HepG2 (cell line): Measurements from ENCODE around the gene OSBPL9. TPM values are rescaled to one million over a fixed set of nuclear protein-coding genes. Genes with fewer than 3 reads are reported as not detected.
A peak's percentile ranks its signal among the peaks of the same experiment; 100 is the strongest.

Source experiments
- FOXJ3 ChIP-seq: sonication (generic); formaldehyde crosslinking; IDR thresholded peaks from 2 replicates; pipeline ENCODE4 v1.4.0; 2020; ENCODE audit warnings: missing genetic modification reagents, mild to moderate bottlenecking, borderline replicate concordance
- FOXO4 ChIP-seq: sonication (generic); formaldehyde crosslinking; conservative IDR thresholded peaks from 2 replicates; pipeline ENCODE4 v1.8.1; 2023; ENCODE audit warnings: missing genetic modification reagents
- HDAC6 ChIP-seq: fragments of 200-600 bp; sonication (generic); IDR thresholded peaks from 2 replicates; pipeline ENCODE4 v1.7.0; 2017; ENCODE audit warnings: mild to moderate bottlenecking, antibody characterized with exemption, low read length, low read depth
- KDM5B ChIP-seq: sonication (generic); formaldehyde crosslinking; IDR thresholded peaks from 2 replicates; pipeline ENCODE4 v1.4.0; 2020; ENCODE audit warnings: missing genetic modification reagents, mild to moderate bottlenecking, borderline replicate concordance
- SMAD3 ChIP-seq: sonication (generic); formaldehyde crosslinking; IDR thresholded peaks from 2 replicates; pipeline ENCODE4 v1.4.0; 2020; ENCODE audit warnings: missing genetic modification reagents
- TBP ChIP-seq: sonication (generic); formaldehyde crosslinking; IDR thresholded peaks from 2 replicates; pipeline ENCODE4 v1.5.0; 2020; ENCODE audit warnings: missing genetic modification reagents
- ZBTB7B ChIP-seq: sonication (generic); formaldehyde crosslinking; IDR thresholded peaks from 2 replicates; pipeline ENCODE4 v1.4.0; 2020; ENCODE audit warnings: missing genetic modification reagents
- ZFP90 ChIP-seq: sonication (generic); formaldehyde crosslinking; IDR thresholded peaks from 2 replicates; pipeline ENCODE4 v1.8.0; 2022; ENCODE audit warnings: missing genetic modification reagents, mild to moderate bottlenecking, inconsistent platforms, borderline replicate concordance
- ZNF264 ChIP-seq: sonication (generic); formaldehyde crosslinking; IDR thresholded peaks from 2 replicates; pipeline ENCODE4 v1.4.0; 2020; ENCODE audit warnings: missing genetic modification reagents
- ZNF331 ChIP-seq: sonication (generic); formaldehyde crosslinking; IDR thresholded peaks from 2 replicates; pipeline ENCODE4 v1.4.0; 2020; ENCODE audit warnings: missing genetic modification reagents
- ZNF614 ChIP-seq: IDR thresholded peaks from 2 replicates; pipeline ENCODE4 v1.6.1; 2018; ENCODE audit warnings: missing biosample characterization, missing genetic modification reagents, inconsistent platforms, borderline replicate concordance
- ZNF75D ChIP-seq: sonication (generic); formaldehyde crosslinking; IDR thresholded peaks from 2 replicates; pipeline ENCODE4 v1.8.1; 2023; ENCODE audit warnings: missing genetic modification reagents, mild to moderate bottlenecking, borderline replicate concordance
- ZSCAN21 ChIP-seq: sonication (generic); formaldehyde crosslinking; IDR thresholded peaks from 2 replicates; pipeline ENCODE4 v1.8.0; 2022; ENCODE audit warnings: mild to moderate bottlenecking, missing genetic modification reagents, moderate library complexity, borderline replicate concordance
- ZSCAN29 ChIP-seq: sonication (generic); formaldehyde crosslinking; conservative IDR thresholded peaks from 2 replicates; pipeline ENCODE4 v1.4.0; 2020; ENCODE audit warnings: mild to moderate bottlenecking, missing genetic modification reagents
- polyA plus RNA-seq, 8 experiments: library from polyadenylated mRNA; depleted of rRNA in 3 of 8; stranded (reverse) in 7 of 8; unstranded in 1 of 8; fragments of >200 nt; fragmentation: Illumina TruSeq in 4 of 8; extraction: Trizol in 4 of 8; gene quantifications; 2 replicates each; pipeline versions ENCODE4 v1.2.1 to v1.2.3, GENCODE V29; 2011 to 2016; ENCODE audit warnings: low read depth in 4 of 8, missing spikeins in 1 of 8, mixed read lengths in 1 of 8; ENCODE audit not compliant: insufficient read depth in 1 of 8
- total RNA-seq, 5 experiments: library from RNA; depleted of rRNA; stranded (reverse); fragments of >200 nt; fragmentation: Illumina TruSeq; extraction: Trizol; gene quantifications; 2 replicates each; pipeline ENCODE4 v1.2.3, GENCODE V29; 2016; ENCODE audit warnings: low read depth in 1 of 5
- TF ChIP-seq, protein P1 (sequence below): sonication (generic); formaldehyde crosslinking; IDR thresholded peaks from 2 replicates; pipeline ENCODE4 v1.4.0; 2020; ENCODE audit warnings: mild to moderate bottlenecking, low read depth, missing genetic modification reagents
- TF ChIP-seq, protein P2 (sequence below): sonication (generic); formaldehyde crosslinking; IDR thresholded peaks from 2 replicates; pipeline ENCODE4 v1.8.0; 2022; ENCODE audit warnings: mild to moderate bottlenecking, missing genetic modification reagents, moderate library complexity
- TF ChIP-seq, protein P3 (sequence below): IDR thresholded peaks from 2 replicates; pipeline ENCODE4 v1.6.1; 2016; ENCODE audit warnings: missing compliant biosample characterization, missing genetic modification reagents, borderline replicate concordance
- TF ChIP-seq, protein P4 (sequence below), 2 experiments: sonication (generic) in 1 of 2; formaldehyde crosslinking in 1 of 2; IDR thresholded peaks; 2 replicates each; pipeline versions ENCODE4 v1.5.1 to v1.6.1; 2011 to 2020; ENCODE audit warnings: borderline replicate concordance in 1 of 2, low read depth in 1 of 2, low read length in 1 of 2, mild to moderate bottlenecking in 1 of 2, missing genetic modification reagents in 1 of 2, moderate library complexity in 1 of 2
- TF ChIP-seq, protein P5 (sequence below): sonication (generic); formaldehyde crosslinking; IDR thresholded peaks from 2 replicates; pipeline ENCODE4 v1.4.0; 2020; ENCODE audit warnings: missing genetic modification reagents, mild to moderate bottlenecking, borderline replicate concordance

Gene OSBPL9
- total and polyA plus RNA-seq, 2 of the 13 experiments (the other 11 are each of a cell fraction or from before 2014, with no cell fraction given) = 83.6 to 142 TPM

- TF ChIP-seq ZSCAN29 = no peak
- TF ChIP-seq HDAC6 = no peak
- no peak for TF ChIP-seq KDM5B
- TF ChIP-seq FOXO4 (CRISPR knock-in tag) = no peak
- peak; percentile 94 for TF ChIP-seq FOXJ3 (CRISPR knock-in tag)
- TF ChIP-seq ZBTB7B (CRISPR knock-in tag) = peak; percentile 18; the same call in 1 of the 2 replicates
- no peak for TF ChIP-seq ZNF75D (CRISPR knock-in tag)
- TF ChIP-seq, protein P1, sequence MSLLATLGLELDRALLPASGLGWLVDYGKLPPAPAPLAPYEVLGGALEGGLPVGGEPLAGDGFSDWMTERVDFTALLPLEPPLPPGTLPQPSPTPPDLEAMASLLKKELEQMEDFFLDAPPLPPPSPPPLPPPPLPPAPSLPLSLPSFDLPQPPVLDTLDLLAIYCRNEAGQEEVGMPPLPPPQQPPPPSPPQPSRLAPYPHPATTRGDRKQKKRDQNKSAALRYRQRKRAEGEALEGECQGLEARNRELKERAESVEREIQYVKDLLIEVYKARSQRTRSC (CRISPR knock-in tag) = no peak
- TF ChIP-seq, protein P2, sequence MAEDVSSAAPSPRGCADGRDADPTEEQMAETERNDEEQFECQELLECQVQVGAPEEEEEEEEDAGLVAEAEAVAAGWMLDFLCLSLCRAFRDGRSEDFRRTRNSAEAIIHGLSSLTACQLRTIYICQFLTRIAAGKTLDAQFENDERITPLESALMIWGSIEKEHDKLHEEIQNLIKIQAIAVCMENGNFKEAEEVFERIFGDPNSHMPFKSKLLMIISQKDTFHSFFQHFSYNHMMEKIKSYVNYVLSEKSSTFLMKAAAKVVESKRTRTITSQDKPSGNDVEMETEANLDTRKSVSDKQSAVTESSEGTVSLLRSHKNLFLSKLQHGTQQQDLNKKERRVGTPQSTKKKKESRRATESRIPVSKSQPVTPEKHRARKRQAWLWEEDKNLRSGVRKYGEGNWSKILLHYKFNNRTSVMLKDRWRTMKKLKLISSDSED (CRISPR knock-in tag) = no peak
- TF ChIP-seq, protein P3, sequence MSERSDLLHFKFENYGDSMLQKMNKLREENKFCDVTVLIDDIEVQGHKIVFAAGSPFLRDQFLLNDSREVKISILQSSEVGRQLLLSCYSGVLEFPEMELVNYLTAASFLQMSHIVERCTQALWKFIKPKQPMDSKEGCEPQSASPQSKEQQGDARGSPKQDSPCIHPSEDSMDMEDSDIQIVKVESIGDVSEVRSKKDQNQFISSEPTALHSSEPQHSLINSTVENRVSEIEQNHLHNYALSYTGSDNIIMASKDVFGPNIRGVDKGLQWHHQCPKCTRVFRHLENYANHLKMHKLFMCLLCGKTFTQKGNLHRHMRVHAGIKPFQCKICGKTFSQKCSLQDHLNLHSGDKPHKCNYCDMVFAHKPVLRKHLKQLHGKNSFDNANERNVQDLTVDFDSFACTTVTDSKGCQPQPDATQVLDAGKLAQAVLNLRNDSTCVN (CRISPR knock-in tag) = no peak
- TF ChIP-seq ZNF331 = peak; percentile 86
- no peak for TF ChIP-seq TBP
- TF ChIP-seq SMAD3 (CRISPR knock-in tag) = peak; percentile 80; the same call in 1 of the 2 replicates
- no peak for TF ChIP-seq ZFP90 (CRISPR knock-in tag)
- TF ChIP-seq ZSCAN21 (CRISPR knock-in tag) = 0 out of 2 replicates have a peak, but pooled peaks have one; percentile 22
- TF ChIP-seq, protein P4, sequence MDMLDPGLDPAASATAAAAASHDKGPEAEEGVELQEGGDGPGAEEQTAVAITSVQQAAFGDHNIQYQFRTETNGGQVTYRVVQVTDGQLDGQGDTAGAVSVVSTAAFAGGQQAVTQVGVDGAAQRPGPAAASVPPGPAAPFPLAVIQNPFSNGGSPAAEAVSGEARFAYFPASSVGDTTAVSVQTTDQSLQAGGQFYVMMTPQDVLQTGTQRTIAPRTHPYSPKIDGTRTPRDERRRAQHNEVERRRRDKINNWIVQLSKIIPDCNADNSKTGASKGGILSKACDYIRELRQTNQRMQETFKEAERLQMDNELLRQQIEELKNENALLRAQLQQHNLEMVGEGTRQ (IDR thresholded peaks at IDR 0.05; ENCODE audit: low read depth, low read length) = no peak
- TF ChIP-seq, protein P4 (CRISPR knock-in tag; IDR thresholded peaks at IDR 0.05; ENCODE audit: borderline replicate concordance) = no peak
- TF ChIP-seq ZNF264 = no peak
- TF ChIP-seq, protein P5, sequence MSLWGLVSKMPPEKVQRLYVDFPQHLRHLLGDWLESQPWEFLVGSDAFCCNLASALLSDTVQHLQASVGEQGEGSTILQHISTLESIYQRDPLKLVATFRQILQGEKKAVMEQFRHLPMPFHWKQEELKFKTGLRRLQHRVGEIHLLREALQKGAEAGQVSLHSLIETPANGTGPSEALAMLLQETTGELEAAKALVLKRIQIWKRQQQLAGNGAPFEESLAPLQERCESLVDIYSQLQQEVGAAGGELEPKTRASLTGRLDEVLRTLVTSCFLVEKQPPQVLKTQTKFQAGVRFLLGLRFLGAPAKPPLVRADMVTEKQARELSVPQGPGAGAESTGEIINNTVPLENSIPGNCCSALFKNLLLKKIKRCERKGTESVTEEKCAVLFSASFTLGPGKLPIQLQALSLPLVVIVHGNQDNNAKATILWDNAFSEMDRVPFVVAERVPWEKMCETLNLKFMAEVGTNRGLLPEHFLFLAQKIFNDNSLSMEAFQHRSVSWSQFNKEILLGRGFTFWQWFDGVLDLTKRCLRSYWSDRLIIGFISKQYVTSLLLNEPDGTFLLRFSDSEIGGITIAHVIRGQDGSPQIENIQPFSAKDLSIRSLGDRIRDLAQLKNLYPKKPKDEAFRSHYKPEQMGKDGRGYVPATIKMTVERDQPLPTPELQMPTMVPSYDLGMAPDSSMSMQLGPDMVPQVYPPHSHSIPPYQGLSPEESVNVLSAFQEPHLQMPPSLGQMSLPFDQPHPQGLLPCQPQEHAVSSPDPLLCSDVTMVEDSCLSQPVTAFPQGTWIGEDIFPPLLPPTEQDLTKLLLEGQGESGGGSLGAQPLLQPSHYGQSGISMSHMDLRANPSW (CRISPR knock-in tag) = no peak
- TF ChIP-seq ZNF614 (CRISPR knock-in tag) = peak; percentile 61
These were observed 73.5 kb downstream of the OSBPL9 start (continued) for GRCh38 chr1:51690285-51690961.
